ENCODE data around the gene GABRB2.

The GABRB2 gene

GRCh38 chr5:161387121-161387520 lies 159.4 kb downstream of the GABRB2 start:
- DNase-seq (ENCODE audit: low read depth in 2 of 2): no peak

- no peak for DNase-seq (ENCODE audit: low read depth in 2 of 2)
Observed at GRCh38 chr5:161385027-161385426, 161.5 kb downstream of the GABRB2 start.

GRCh38 chr5:161382685-161383084 lies 163.8 kb downstream of the GABRB2 start:
- no peak for DNase-seq (ENCODE audit: low read depth in 2 of 2)

GRCh38 chr5:161380486-161380885 lies 166.0 kb downstream of the GABRB2 start:
- no peak for DNase-seq (ENCODE audit: low read depth in 2 of 2)

GRCh38 chr5:161378701-161379100 lies 167.8 kb downstream of the GABRB2 start:
- DNase-seq (ENCODE audit: low read depth in 2 of 2): no peak

- DNase-seq (ENCODE audit: low read depth in 2 of 2): no peak
Observed at GRCh38 chr5:161376034-161376433, 170.5 kb downstream of the GABRB2 start.

- no peak for DNase-seq (ENCODE audit: low read depth in 2 of 2)
Observed at GRCh38 chr5:161373345-161373707, 173.2 kb downstream of the GABRB2 start.

- DNase-seq (ENCODE audit: low read depth in 2 of 2): no peak
Observed at GRCh38 chr5:161372682-161373344, 173.7 kb downstream of the GABRB2 start.

GRCh38 chr5:161369022-161369421 lies 177.5 kb downstream of the GABRB2 start:
- no peak for DNase-seq (ENCODE audit: low read depth in 2 of 2)

GRCh38 chr5:161358446-161358845 lies 188.1 kb downstream of the GABRB2 start:
- no peak for DNase-seq (ENCODE audit: low read depth in 2 of 2)

GRCh38 chr5:161344234-161344633 lies 202.3 kb downstream of the GABRB2 start:
- DNase-seq (ENCODE audit: low read depth in 2 of 2): no peak

- no peak for DNase-seq (ENCODE audit: low read depth in 2 of 2)
Observed at GRCh38 chr5:161342886-161343285, 203.6 kb downstream of the GABRB2 start.

GRCh38 chr5:161340012-161340411 lies 206.5 kb downstream of the GABRB2 start:
- no peak for DNase-seq (ENCODE audit: low read depth in 2 of 2)

- no peak for DNase-seq (ENCODE audit: low read depth in 2 of 2)
Observed at GRCh38 chr5:161333194-161333880, 213.2 kb downstream of the GABRB2 start.

GRCh38 chr5:161332343-161332742 lies 214.2 kb downstream of the GABRB2 start:
- DNase-seq (ENCODE audit: low read depth in 2 of 2): no peak

GRCh38 chr5:161314033-161314432 lies 232.5 kb downstream of the GABRB2 start:
- DNase-seq (ENCODE audit: low read depth in 2 of 2): no peak

- DNase-seq (ENCODE audit: low read depth in 2 of 2): no peak
Observed at GRCh38 chr5:161312882-161313281, 233.6 kb downstream of the GABRB2 start.

GRCh38 chr5:161311965-161312364 lies 234.6 kb downstream of the GABRB2 start:
- DNase-seq (ENCODE audit: low read depth in 2 of 2): no peak

- no peak for DNase-seq (ENCODE audit: low read depth in 2 of 2)
Observed at GRCh38 chr5:161311146-161311708, 235.3 kb downstream of the GABRB2 start.

- no peak for DNase-seq (ENCODE audit: low read depth in 2 of 2)
Observed at GRCh38 chr5:161306351-161306995, 240.1 kb downstream of the GABRB2 start.

GRCh38 chr5:161305601-161306000 lies 240.9 kb downstream of the GABRB2 start:
- DNase-seq (ENCODE audit: low read depth in 2 of 2): no peak

- no peak for DNase-seq (ENCODE audit: low read depth in 2 of 2)
Observed at GRCh38 chr5:161302559-161302958, 244.0 kb downstream of the GABRB2 start.

- no peak for DNase-seq (ENCODE audit: low read depth in 2 of 2)
Observed at GRCh38 chr5:161301586-161301985, 244.9 kb downstream of the GABRB2 start.

All from activated CD4-positive, alpha-beta T cell treated with anti-CD3 and anti-CD28 coated beads for 24 hours (primary cell).